ENCODE data around the gene STK32B.
A peak's percentile ranks its signal among the peaks of the same experiment; 100 is the strongest.
"Not testable (repeated sequence)": the region's sequence is repeated elsewhere in the genome, so short reads cannot be mapped to it uniquely, and the experiment has no call there.

Gene STK32B

GRCh38 chr4:5032813-5033212 lies 18.5 kb upstream of the STK32B start:
- no peak for DNase-seq

GRCh38 chr4:5033281-5033841 lies 17.9 kb upstream of the STK32B start:
- no peak for DNase-seq

- DNase-seq: no peak
Measured at GRCh38 chr4:5034206-5034605, 17.1 kb upstream of the STK32B start.

- DNase-seq: no peak
Measured at GRCh38 chr4:5036239-5036638, 15.0 kb upstream of the STK32B start.

GRCh38 chr4:5037553-5038551 lies 13.4 kb upstream of the STK32B start:
- no peak for DNase-seq

- DNase-seq: no peak
Measured at GRCh38 chr4:5039800-5040199, 11.5 kb upstream of the STK32B start.

- DNase-seq: no peak
Measured at GRCh38 chr4:5040856-5041620, 10.2 kb upstream of the STK32B start.

GRCh38 chr4:5041699-5042098 lies 9.6 kb upstream of the STK32B start:
- DNase-seq: no peak

- no peak for DNase-seq
Measured at GRCh38 chr4:5043579-5043978, 7.7 kb upstream of the STK32B start.

GRCh38 chr4:5044341-5044740 lies 6.9 kb upstream of the STK32B start:
- no peak for DNase-seq

GRCh38 chr4:5045097-5045496 lies 6.2 kb upstream of the STK32B start:
- no peak for DNase-seq

- no peak for DNase-seq
Measured at GRCh38 chr4:5048721-5049120, 2.6 kb upstream of the STK32B start.

GRCh38 chr4:5050520-5051277 lies 581 bp upstream of the STK32B start:
- DNase-seq: peak; percentile 11

- no peak for DNase-seq
Measured at GRCh38 chr4:5052204-5052702, 973 bp downstream of the STK32B start.

GRCh38 chr4:5052726-5053425 lies 1.6 kb downstream of the STK32B start:
- DNase-seq: no peak

- no peak for DNase-seq
Measured at GRCh38 chr4:5054532-5054931, 3.3 kb downstream of the STK32B start.

GRCh38 chr4:5055411-5055810 lies 4.1 kb downstream of the STK32B start:
- DNase-seq: no peak

GRCh38 chr4:5066101-5066500 lies 14.8 kb downstream of the STK32B start:
- no peak for DNase-seq

- DNase-seq: not testable (repeated sequence)
Measured at GRCh38 chr4:5066968-5067367, 15.7 kb downstream of the STK32B start.

- DNase-seq: no peak
Measured at GRCh38 chr4:5067908-5068307, 16.6 kb downstream of the STK32B start.

GRCh38 chr4:5069901-5070300 lies 18.6 kb downstream of the STK32B start:
- no peak for DNase-seq

- no peak for DNase-seq
Measured at GRCh38 chr4:5072948-5073347, 21.7 kb downstream of the STK32B start.
